NCI-H2029 treated with DMSO at 0.1 percent for 48 hours (cell line): ENCODE results near the gene KIF5C.

Experiments
- DNase-seq: peaks from one replicate; lab custom pipeline; 2025; lab: John Stamatoyannopoulos, UW

KIF5C gene

GRCh38 chr2:149017116-149017985 is 142.3 kb downstream of the KIF5C start:
- peak; percentile 82 for DNase-seq

- DNase-seq: no peak
Observed at GRCh38 chr2:149018981-149019380, 144.0 kb downstream of the KIF5C start.

GRCh38 chr2:149019768-149020167 is 144.7 kb downstream of the KIF5C start:
- peak; percentile 51 for DNase-seq

DNA sequence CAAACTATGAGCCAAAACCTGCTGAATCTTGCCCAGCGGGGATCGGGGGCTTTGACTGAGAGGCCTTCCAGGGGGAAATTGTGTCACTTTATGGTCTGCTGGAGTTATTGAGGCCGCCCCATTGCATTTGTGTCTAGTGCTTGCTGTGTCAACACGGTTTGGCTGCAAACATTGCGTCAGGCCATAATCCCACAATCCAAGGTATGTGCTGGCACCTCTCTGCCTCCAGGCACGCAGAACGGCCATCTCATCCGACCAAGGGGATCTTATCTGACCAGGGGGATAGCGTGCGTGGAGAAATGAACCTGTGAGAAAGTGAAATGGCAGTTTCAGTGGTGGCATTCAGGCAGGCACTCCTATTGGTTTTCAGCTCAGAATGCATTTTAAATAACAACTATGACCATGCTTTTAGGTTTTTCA is 145.4 kb downstream of the KIF5C start:
- DNase-seq: peak; percentile 78

DNA sequence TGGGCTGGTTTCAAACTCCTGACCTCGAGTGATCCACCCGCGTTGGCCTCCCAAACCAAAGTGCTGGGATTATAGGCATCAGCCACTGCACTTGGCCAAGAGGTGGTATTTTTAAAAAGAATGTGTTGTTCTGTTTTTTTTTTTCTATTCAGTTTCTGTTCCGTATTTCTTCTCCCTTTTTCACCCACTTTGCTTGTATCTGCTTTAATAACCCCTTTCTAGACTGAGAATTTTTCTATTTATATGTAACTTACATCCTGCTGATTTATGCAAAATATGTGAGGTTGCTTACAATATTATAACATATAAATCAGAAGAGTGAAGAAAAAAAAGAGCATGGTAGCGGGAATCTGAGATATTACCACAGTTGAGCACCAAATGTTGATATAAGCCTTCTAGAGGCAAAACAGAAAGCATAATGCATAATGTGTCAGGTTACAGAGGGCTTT is 146.3 kb downstream of the KIF5C start:
- DNase-seq: no peak

DNA sequence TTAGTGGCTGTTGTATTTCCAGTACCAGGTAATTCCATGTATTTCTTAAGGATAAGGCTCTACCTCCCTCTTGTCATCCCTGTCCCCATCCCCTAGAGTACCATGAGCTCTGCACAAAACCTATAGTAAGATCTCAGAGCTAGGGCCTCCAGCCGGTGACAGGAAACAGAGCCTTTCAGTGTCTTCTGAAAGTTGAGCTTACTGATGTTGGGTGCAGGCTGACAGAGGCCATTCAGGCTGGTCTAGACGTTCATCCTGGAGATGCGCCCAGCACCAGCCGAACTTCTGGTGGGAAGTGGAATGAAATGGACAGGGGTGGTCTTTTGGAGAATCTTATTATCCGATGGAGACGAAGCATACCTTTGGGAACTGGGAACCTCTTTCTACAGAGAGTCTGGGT is 146.7 kb downstream of the KIF5C start:
- no peak for DNase-seq

DNA sequence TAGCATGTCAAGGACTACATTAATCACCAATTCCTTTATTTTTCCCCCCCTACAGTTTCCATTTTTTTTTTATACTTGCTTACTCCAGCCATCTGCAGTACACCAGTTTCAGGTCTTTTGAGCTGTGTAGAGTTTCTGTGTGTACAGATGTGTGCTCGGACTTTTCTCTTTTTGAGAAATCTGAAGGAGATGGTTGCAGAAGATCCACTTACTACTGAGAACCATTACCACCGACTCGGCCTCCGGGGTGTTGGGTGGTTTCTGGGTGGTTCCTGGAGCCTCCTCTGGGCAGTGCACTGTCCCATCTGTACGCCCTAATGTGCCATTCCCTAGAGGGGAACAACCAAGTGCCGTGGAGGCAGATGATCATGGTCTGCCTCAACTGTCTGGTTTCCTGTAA is 148.1 kb downstream of the KIF5C start:
- DNase-seq: no peak

DNA sequence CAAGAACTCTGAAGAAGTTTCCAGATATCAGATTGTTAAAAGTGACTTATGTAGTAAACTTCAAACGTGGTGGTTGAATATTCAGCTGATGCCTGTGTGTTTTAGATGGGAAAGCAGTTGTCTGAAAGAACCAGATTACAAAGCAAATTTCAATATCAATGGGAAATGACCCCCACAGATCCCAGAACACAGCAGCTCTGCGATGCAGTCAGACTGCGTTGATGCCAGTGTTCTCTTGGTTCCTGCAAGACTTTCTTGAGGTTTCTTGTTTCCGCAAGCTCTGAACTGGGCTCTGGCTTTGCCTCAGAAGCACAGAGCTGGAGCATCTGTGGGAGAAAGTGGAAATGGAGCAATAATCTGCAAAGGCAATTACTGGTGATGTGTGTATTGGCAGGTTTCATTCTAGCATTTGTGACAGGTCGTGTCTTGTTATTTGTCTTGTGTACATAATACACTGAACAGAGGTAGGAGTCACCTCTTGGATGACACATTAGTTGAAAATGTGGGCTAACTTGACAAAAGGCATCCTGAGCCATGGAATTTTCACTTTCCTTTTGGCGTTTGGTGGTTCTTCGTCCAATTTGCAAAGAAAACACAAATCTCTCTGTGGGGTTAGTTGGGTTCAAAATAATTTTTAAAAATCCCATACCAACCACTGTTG is 152.7 kb downstream of the KIF5C start:
- no peak for DNase-seq

- DNase-seq: no peak
Observed at GRCh38 chr2:149028377-149028776, 153.3 kb downstream of the KIF5C start.

DNA sequence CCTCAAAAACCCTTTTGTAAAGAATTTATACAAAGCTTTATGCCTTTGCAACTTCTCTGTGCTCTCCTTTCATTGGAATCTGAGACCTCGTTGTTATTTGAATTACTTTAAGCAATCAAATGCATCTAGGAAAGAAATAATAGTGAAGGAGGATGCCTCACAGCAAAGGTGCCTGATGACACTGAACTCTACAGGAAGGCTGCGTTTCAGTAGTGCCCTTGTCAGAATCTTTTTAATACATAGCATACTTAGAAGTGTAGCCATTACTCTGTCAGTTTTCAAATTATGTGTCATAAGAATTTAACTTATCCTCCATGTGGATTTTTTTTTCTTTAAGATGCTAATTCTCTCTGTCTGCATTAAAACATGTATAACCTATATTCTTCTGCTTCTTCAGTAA is 153.9 kb downstream of the KIF5C start:
- DNase-seq: no peak

DNA sequence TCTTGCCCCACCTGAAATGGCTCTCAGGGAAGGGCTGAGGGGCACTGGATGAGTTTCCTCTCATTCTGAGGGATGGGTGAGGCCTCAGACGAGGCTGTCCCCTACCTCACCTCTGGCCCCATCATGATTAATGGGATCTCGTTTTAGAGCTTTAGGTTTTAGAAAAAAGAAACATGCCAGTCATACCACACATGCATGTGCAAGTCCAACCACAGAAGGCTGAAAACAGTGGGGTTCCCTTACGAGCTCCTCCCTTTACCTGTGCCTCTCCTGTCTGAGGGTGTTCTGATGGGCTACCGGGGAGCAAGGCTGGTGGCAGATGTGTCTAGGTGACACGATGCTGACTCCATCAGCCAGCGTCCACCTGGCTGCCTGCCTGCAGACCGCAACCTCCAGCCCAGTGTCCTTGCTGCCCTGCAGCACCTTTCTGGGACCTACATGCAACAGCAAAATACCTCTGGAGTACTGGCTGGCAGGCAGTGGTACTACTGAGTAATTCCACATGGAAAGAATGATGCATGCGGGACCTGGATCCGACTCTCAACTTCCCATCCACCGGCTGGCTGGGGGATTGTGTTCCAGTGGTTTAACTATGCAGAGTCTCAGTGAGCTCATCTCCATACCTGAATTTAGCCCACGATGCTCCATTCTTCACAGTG is 154.4 kb downstream of the KIF5C start:
- DNase-seq: no peak

GRCh38 chr2:149031396-149031795 is 156.4 kb downstream of the KIF5C start:
- DNase-seq: no peak

DNA sequence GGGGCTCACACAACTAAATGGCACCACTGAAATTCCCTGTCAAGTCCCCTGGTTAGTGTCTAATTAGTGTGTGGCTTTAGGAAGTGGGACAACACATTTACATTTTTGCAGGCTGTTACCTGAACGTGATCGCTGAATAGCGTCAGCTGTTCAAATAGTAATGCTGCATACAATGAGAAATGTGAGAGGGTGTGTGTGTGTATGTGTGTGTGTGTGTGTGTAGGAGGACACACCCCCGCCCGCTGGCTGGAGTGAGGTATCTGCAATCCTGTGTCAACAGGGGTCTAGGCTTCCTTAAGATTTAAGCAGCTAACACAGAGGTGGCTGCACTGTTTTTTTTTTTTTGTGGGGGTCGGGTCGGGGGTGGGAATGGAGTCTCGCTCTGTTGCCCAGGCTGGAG is 158.7 kb downstream of the KIF5C start:
- peak; percentile 49 for DNase-seq

- DNase-seq: no peak
Observed at GRCh38 chr2:149034406-149034805, 159.4 kb downstream of the KIF5C start.

DNA sequence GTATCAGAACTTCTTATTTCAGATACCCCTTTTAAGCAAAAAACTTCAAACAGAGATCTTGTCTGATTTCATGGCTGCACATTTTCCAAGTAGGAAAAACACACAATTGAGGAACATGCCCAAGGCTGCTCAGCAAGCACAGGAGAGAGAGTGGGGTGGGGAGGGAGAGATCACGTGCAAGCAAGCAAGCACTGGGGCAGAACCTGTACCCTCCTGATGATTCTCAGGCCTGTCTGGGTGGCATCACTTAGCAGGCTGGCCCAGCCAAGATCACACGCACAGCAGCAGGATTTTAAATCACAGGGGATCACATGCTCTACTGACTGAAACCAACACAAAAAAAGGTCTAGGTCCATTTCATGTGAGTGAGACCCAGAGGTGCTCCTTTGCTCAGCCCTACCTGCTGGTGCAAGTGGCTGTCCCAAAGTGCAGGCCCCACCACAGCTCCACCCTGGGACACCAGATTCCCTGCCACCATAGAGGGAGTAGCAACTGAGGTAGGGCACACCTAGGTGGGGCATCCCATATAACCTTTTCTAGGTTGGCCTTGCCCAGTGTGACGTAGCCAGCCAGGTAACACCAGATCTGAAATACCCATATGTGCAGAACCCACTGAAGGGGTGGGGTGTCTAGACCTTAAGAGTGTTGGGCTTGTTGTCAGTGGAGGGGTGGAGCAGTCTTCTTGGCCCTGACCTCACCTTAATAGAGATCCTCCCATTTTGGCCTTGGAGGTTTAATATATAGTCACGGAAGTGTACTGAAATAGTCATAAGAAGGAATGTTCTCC is 161.7 kb downstream of the KIF5C start:
- DNase-seq: no peak

DNA sequence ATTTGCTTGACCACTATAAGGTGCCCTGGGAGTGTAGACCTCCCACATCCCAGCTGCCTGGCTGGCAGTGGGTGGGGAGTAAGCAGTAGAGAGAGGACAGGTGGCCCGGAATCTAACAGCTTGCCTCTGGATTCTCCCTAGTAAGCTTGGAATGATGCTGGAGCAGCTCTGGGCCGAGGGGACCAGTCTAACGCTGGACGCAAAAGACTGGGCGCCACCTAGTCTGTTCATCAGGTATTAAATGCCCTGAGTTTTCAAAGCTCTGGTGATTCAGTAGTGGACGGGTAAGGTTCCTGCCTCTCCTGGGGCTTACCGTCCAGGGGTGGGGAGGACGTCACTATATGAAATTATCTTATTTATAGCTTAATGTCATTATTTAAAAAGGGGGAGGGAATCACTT is 162.8 kb downstream of the KIF5C start:
- DNase-seq: no peak

DNA sequence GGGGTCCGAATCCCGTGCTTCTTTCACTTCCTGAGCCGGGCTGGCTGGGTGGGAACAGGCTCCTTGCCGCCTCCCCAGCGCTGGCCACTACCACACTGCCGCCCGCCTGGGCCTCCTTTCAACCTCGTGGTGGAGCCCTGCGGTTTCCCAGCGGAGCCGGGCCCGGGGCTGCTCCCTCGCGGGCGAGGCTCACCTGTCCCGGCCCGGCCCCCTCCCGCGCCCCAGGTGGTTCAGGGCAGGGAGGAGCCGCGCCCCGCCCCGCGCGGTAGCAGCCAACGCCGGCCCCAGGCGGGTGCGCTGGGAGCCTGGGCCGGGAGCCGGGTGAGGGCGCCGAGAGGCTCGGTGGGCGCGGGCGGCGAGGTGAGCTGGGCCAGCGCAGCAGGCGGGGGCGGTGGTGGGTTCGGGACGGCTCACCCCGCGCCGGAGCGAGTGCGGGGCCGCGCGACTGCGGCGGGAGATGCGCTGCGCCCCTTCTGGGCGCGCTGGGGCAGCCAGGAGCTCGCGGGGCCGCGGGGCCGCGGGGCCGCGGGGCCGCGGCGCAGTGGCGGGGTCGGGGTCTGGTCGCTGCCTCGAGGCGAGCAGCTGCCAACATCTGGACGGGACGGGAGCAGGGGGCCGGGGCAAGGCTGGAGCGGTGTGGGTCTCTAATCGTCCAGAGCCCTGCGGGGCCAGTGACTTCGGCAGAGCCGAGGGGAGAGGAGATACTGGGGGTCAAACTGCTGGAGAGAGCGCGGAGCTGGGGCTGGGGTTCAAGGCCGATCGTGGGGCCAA is 163.6 kb downstream of the KIF5C start, which contains the start of gene LYPD6B:
TSS of gene LYPD6B (plus strand) at position 258 of the 771 bp plus-strand sequence. CDS start 92,250 bp downstream, outside the sequence.
- peak; percentile 6 for DNase-seq

- no peak for DNase-seq
Observed at GRCh38 chr2:149039213-149039724, 164.2 kb downstream of the KIF5C start.

DNA sequence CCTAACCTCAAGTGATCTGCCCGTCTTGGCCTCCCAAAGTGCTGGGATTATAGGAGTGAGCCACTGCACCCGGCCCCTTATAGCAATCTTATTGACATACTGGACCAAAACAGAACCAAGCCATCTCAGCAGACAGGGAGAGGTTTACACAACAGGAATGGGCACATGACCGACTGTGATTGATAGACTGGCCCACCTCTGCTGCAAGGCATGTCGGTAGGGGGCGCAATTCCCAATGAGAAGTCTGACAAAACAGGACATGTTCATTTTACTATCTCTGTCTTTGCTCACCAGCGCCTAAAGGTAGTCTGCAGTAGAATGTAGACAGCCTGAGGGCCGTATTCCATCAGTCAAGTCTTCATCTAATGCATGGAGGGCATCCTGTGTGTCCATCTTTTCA is 165.4 kb downstream of the KIF5C start:
- no peak for DNase-seq

- DNase-seq: no peak
Observed at GRCh38 chr2:149041482-149041881, 166.5 kb downstream of the KIF5C start.

- no peak for DNase-seq
Observed at GRCh38 chr2:149042881-149043280, 167.9 kb downstream of the KIF5C start.
